ENCODE measurements around the gene MAP3K4.

MAP3K4 gene

GRCh38 chr6:161132384-161132783 lies 140.8 kb downstream of the MAP3K4 start:
- H3K4me3 ChIP-seq (ENCODE audit: low read depth, low read length) = no peak overlapping the region
- TF ChIP-seq CTCF (IDR thresholded peaks at IDR 0.05; ENCODE audit: control insufficient read depth, extremely low read depth, insufficient read depth) = no peak
- DNase-seq (ENCODE audit: low read depth) = no peak

- H3K4me3 ChIP-seq (ENCODE audit: low read depth, low read length) = no peak overlapping the region
- no peak for DNase-seq (ENCODE audit: low read depth)
- no peak for TF ChIP-seq CTCF (IDR thresholded peaks at IDR 0.05; ENCODE audit: control insufficient read depth, extremely low read depth, insufficient read depth)
These were observed 142.4 kb downstream of the MAP3K4 start for GRCh38 chr6:161133963-161134362.

- TF ChIP-seq CTCF (IDR thresholded peaks at IDR 0.05; ENCODE audit: control insufficient read depth, extremely low read depth, insufficient read depth) = no peak
- H3K4me3 ChIP-seq (ENCODE audit: low read depth, low read length) = no peak overlapping the region
- DNase-seq (ENCODE audit: low read depth) = no peak
These were observed 143.2 kb downstream of the MAP3K4 start for GRCh38 chr6:161134550-161135298.

- TF ChIP-seq CTCF (IDR thresholded peaks at IDR 0.05; ENCODE audit: control insufficient read depth, extremely low read depth, insufficient read depth) = no peak
- no peak for DNase-seq (ENCODE audit: low read depth)
- no peak overlapping the region for H3K4me3 ChIP-seq (ENCODE audit: low read depth, low read length)
These were observed 144.4 kb downstream of the MAP3K4 start for GRCh38 chr6:161135695-161136591.

GRCh38 chr6:161136655-161137054 lies 145.1 kb downstream of the MAP3K4 start:
- TF ChIP-seq CTCF (IDR thresholded peaks at IDR 0.05; ENCODE audit: control insufficient read depth, extremely low read depth, insufficient read depth) = no peak
- H3K4me3 ChIP-seq (ENCODE audit: low read depth, low read length) = no peak overlapping the region
- DNase-seq (ENCODE audit: low read depth) = no peak

- DNase-seq (ENCODE audit: low read depth) = no peak
- H3K4me3 ChIP-seq (ENCODE audit: low read depth, low read length) = no peak overlapping the region
- no peak for TF ChIP-seq CTCF (IDR thresholded peaks at IDR 0.05; ENCODE audit: control insufficient read depth, extremely low read depth, insufficient read depth)
These were observed 145.8 kb downstream of the MAP3K4 start for GRCh38 chr6:161137320-161137719.

Measured in LNCaP clone FGC (cell line).